ENCODE measurements around the gene USP1. TPM values are rescaled to one million over a fixed set of nuclear protein-coding genes. Genes with fewer than 3 reads are reported as not detected.

The USP1 gene
- total and polyA plus RNA-seq, 4 donors, result 5.1 to 33.8 (median 7.8) TPM

- Histone ChIP-seq H3K27me3 (ENCODE audit: control insufficient read depth in 4 of 4, insufficient read depth in 4 of 4, low read length in 3 of 4) (no peaks in the 10 kb centered on the region), H3K4me1 (ENCODE audit: control insufficient read depth in 4 of 4, insufficient read depth in 4 of 4, low read length in 3 of 4) (no peaks in the 10 kb centered on the region), H3K36me3 (ENCODE audit: control insufficient read depth in 4 of 4, insufficient read depth in 3 of 4, low read depth in 1 of 4, low read length in 3 of 4) (peaks cover 0 to 4% (median under 1%) of the 10 kb centered on the region in 4 donors), H3K4me3 (ENCODE audit: low read depth in 1 of 3, low read length in 3 of 3) (no peak overlapping the region), H3K27ac (ENCODE audit: low read depth in 1 of 2, low read length in 2 of 2) (no peak overlapping the region), H3K9ac (ENCODE audit: low read depth in 1 of 2, low read length in 2 of 2) (no peak overlapping the region), H3K9me3 (ENCODE audit: control insufficient read depth in 4 of 4, low read length in 3 of 4) (no peaks in the 10 kb centered on the region)
- DNase-seq (ENCODE audit: low spot score), result no peak
- 87% methylated on average over 5 of the region's 5 CpGs for WGBS
- TF ChIP-seq TAF1 (conservative IDR thresholded peaks at IDR 0.05) (no peak), RAD21 (IDR thresholded peaks at IDR 0.05) (no peak)
Measured at GRCh38 chr1:62484824-62485468, 48.1 kb downstream of the USP1 start.

DNA sequence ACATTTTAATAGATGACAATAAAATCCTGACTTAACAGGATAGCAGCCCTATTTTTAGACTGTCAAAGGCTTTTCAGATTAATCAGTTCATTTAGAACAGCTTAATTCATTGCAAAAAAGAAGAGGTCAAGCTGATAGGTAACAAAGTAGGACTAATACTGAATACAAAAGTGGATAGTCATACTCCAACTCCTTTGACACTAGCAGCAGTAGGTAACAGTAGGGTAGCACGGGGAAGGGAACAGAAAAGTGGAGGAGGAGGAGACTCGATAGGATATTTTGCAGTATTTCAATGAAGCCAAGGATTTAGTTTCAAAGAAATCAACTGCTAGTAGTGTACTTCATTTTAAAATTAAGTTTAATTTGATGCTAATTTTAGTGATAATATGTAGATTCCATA, 51.1 kb downstream of the USP1 start:
- Histone ChIP-seq H3K27ac (ENCODE audit: low read depth in 1 of 2, low read length in 2 of 2) (no peak overlapping the region), H3K9ac (ENCODE audit: low read depth in 1 of 2, low read length in 2 of 2) (no peak overlapping the region), H3K27me3 (ENCODE audit: control insufficient read depth in 4 of 4, insufficient read depth in 4 of 4, low read length in 3 of 4) (no peaks in the 10 kb centered on the region), H3K9me3 (ENCODE audit: control insufficient read depth in 4 of 4, low read length in 3 of 4) (no peaks in the 10 kb centered on the region), H3K4me3 (ENCODE audit: low read depth in 1 of 3, low read length in 3 of 3) (no peak overlapping the region), H3K36me3 (ENCODE audit: control insufficient read depth in 4 of 4, insufficient read depth in 3 of 4, low read depth in 1 of 4, low read length in 3 of 4) (peaks cover 0 to 16% (median 4%) of the 10 kb centered on the region in 4 donors), H3K4me1 (ENCODE audit: control insufficient read depth in 4 of 4, insufficient read depth in 4 of 4, low read length in 3 of 4) (no peaks in the 10 kb centered on the region)
- TF ChIP-seq SP1 (IDR thresholded peaks at IDR 0.05) (no peak), HNF4G (IDR thresholded peaks at IDR 0.05) (no peak), RXRA (IDR thresholded peaks at IDR 0.05) (no peak), RAD21 (IDR thresholded peaks at IDR 0.05) (no peak), FOXA1 (IDR thresholded peaks at IDR 0.05) (no peak), JUND (IDR thresholded peaks at IDR 0.05) (no peak)
- WGBS, result 95% methylated on average over 2 of the region's 2 CpGs
- DNase-seq (ENCODE audit: low spot score), result no peak

- DNase-seq (ENCODE audit: low spot score), result no peak
- Histone ChIP-seq H3K4me3 (ENCODE audit: low read depth in 1 of 3, low read length in 3 of 3) (no peak overlapping the region), H3K27me3 (ENCODE audit: control insufficient read depth in 4 of 4, insufficient read depth in 4 of 4, low read length in 3 of 4) (no peaks in the 10 kb centered on the region), H3K9ac (ENCODE audit: low read depth in 1 of 2, low read length in 2 of 2) (no peak overlapping the region), H3K27ac (ENCODE audit: low read depth in 1 of 2, low read length in 2 of 2) (no peak overlapping the region), H3K36me3 (ENCODE audit: control insufficient read depth in 4 of 4, insufficient read depth in 3 of 4, low read depth in 1 of 4, low read length in 3 of 4) (peaks cover 0 to 16% (median 8%) of the 10 kb centered on the region in 4 donors), H3K4me1 (ENCODE audit: control insufficient read depth in 4 of 4, insufficient read depth in 4 of 4, low read length in 3 of 4) (no peaks in the 10 kb centered on the region), H3K9me3 (ENCODE audit: control insufficient read depth in 4 of 4, low read length in 3 of 4) (no peaks in the 10 kb centered on the region)
- TF ChIP-seq, protein P1, sequence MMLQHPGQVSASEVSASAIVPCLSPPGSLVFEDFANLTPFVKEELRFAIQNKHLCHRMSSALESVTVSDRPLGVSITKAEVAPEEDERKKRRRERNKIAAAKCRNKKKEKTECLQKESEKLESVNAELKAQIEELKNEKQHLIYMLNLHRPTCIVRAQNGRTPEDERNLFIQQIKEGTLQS (IDR thresholded peaks at IDR 0.05), result no peak
- no peak for TF ChIP-seq YY1 (IDR thresholded peaks at IDR 0.05)
- no peak for TF ChIP-seq FOXA1 (IDR thresholded peaks at IDR 0.05)
- no peak for TF ChIP-seq HNF4G (IDR thresholded peaks at IDR 0.05)
- TF ChIP-seq, protein P2, sequence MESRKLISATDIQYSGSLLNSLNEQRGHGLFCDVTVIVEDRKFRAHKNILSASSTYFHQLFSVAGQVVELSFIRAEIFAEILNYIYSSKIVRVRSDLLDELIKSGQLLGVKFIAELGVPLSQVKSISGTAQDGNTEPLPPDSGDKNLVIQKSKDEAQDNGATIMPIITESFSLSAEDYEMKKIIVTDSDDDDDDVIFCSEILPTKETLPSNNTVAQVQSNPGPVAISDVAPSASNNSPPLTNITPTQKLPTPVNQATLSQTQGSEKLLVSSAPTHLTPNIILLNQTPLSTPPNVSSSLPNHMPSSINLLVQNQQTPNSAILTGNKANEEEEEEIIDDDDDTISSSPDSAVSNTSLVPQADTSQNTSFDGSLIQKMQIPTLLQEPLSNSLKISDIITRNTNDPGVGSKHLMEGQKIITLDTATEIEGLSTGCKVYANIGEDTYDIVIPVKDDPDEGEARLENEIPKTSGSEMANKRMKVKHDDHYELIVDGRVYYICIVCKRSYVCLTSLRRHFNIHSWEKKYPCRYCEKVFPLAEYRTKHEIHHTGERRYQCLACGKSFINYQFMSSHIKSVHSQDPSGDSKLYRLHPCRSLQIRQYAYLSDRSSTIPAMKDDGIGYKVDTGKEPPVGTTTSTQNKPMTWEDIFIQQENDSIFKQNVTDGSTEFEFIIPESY (IDR thresholded peaks at IDR 0.05), result no peak
- no peak for TF ChIP-seq REST (IDR thresholded peaks at IDR 0.05)
- no peak for TF ChIP-seq TAF1 (conservative IDR thresholded peaks at IDR 0.05)
- TF ChIP-seq, protein P3, sequence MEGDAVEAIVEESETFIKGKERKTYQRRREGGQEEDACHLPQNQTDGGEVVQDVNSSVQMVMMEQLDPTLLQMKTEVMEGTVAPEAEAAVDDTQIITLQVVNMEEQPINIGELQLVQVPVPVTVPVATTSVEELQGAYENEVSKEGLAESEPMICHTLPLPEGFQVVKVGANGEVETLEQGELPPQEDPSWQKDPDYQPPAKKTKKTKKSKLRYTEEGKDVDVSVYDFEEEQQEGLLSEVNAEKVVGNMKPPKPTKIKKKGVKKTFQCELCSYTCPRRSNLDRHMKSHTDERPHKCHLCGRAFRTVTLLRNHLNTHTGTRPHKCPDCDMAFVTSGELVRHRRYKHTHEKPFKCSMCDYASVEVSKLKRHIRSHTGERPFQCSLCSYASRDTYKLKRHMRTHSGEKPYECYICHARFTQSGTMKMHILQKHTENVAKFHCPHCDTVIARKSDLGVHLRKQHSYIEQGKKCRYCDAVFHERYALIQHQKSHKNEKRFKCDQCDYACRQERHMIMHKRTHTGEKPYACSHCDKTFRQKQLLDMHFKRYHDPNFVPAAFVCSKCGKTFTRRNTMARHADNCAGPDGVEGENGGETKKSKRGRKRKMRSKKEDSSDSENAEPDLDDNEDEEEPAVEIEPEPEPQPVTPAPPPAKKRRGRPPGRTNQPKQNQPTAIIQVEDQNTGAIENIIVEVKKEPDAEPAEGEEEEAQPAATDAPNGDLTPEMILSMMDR (IDR thresholded peaks at IDR 0.05; ENCODE audit: low read depth, low read length, missing input control), result no peak
- TF ChIP-seq JUND (IDR thresholded peaks at IDR 0.05), result no peak
- TF ChIP-seq RAD21 (IDR thresholded peaks at IDR 0.05), result no peak
- no peak for TF ChIP-seq SP1 (IDR thresholded peaks at IDR 0.05)
- no peak for TF ChIP-seq FOXA2 (IDR thresholded peaks at IDR 0.05)
- TF ChIP-seq, protein P4, sequence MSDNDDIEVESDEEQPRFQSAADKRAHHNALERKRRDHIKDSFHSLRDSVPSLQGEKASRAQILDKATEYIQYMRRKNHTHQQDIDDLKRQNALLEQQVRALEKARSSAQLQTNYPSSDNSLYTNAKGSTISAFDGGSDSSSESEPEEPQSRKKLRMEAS (IDR thresholded peaks at IDR 0.05), result no peak
- 97% methylated on average over 2 of the region's 2 CpGs for WGBS
Measured at GRCh38 chr1:62492521-62492920, 55.7 kb downstream of the USP1 start.
